Measurements from ENCODE around the gene GSTM2.
A peak's percentile ranks its signal among the peaks of the same experiment; 100 is the strongest.

Gene GSTM2

GRCh38 chr1:109631513-109632505 is 36.0 kb upstream of the GSTM2 start:
- Histone ChIP-seq H3K9me3 (ENCODE audit: control insufficient read depth, insufficient read depth, low read depth, low read length) (no peaks in the 10 kb centered on the region), H3K4me3 (ENCODE audit: low read depth, low read length) (no peak overlapping the region), H3K4me1 (ENCODE audit: control insufficient read depth, insufficient read depth, low read length) (no peaks in the 10 kb centered on the region), H3K27ac (ENCODE audit: extremely low read depth, low read depth, low read length) (no peak overlapping the region), H3K36me3 (ENCODE audit: control insufficient read depth in 2 of 2, insufficient read depth in 1 of 2, low read length in 2 of 2) (peaks cover 4 to 52% of the 10 kb centered on the region in 2 experiments; a peak in 2 of 3 replicates)
- POLR2A ChIA-PET, result interaction anchor here (1.3 to 4.2 kb wide), 2 partner anchors 8 to 83 kb away, joined by 4 to 25 read pairs; partner anchors contain the start of gene GNAI3
- CTCF ChIA-PET, result interaction anchor here (0.9 to 5.8 kb wide), 12 partner anchors 8 to 142 kb away, joined by 3 to 63 read pairs (median 4); partner anchors contain the start of gene GNAI3
- TF ChIP-seq ZNF600 (tag by site-specific recombination; IDR thresholded peaks at IDR 0.05) (peak; percentile 36; the same call in 1 of the 2 replicates), EGR2 (tag by site-specific recombination; IDR thresholded peaks at IDR 0.05; ENCODE audit: low read depth) (peak; percentile 63), ZNF221 (tag by site-specific recombination; IDR thresholded peaks at IDR 0.05; ENCODE audit: borderline replicate concordance) (no peak), SP7 (tag by site-specific recombination; IDR thresholded peaks at IDR 0.05) (no peak), ZFHX2 (tag by site-specific recombination; conservative IDR thresholded peaks at IDR 0.05) (peak; percentile 49; the same call in 1 of the 2 replicates)

- Histone ChIP-seq H3K36me3 (ENCODE audit: control insufficient read depth in 2 of 2, insufficient read depth in 1 of 2, low read length in 2 of 2) (peaks cover 2 to 42% of the 10 kb centered on the region in 2 experiments; a peak in 2 of 3 replicates), H3K9me3 (ENCODE audit: control insufficient read depth, insufficient read depth, low read depth, low read length) (no peaks in the 10 kb centered on the region), H3K4me3 (ENCODE audit: low read depth, low read length) (no peak overlapping the region), H3K27ac (ENCODE audit: extremely low read depth, low read depth, low read length) (no peak overlapping the region), H3K4me1 (ENCODE audit: control insufficient read depth, insufficient read depth, low read length) (no peaks in the 10 kb centered on the region)
- CTCF ChIA-PET, result interaction anchor here (0.5 to 5.8 kb wide), 3 partner anchors 57 to 141 kb away, joined by 3 to 63 read pairs (median 3); no protein-coding TSS in a partner anchor
- POLR2A ChIA-PET, result interaction anchor here (1.3 kb wide), 1 partner anchor 9 kb away, joined by 4 read pairs; no protein-coding TSS in a partner anchor
- TF ChIP-seq ZNF404 (tag by site-specific recombination; IDR thresholded peaks at IDR 0.05) (no peak), SP7 (tag by site-specific recombination; IDR thresholded peaks at IDR 0.05) (peak; percentile 70), ZNF660 (tag by site-specific recombination; IDR thresholded peaks at IDR 0.05) (no peak), ZNF394 (tag by site-specific recombination; IDR thresholded peaks at IDR 0.05; ENCODE audit: borderline replicate concordance) (peak; percentile 68; the same call in 1 of the 2 replicates), ZBTB17 (tag by site-specific recombination; IDR thresholded peaks at IDR 0.05) (0 out of 2 replicates have a peak, but pooled peaks have one; percentile 62), OSR2 (tag by site-specific recombination; IDR thresholded peaks at IDR 0.05) (peak; percentile 77), SP2 (tag by site-specific recombination; IDR thresholded peaks at IDR 0.05) (no peak), ZNF433 (tag by site-specific recombination; IDR thresholded peaks at IDR 0.05; ENCODE audit: low read depth) (no peak), ZNF600 (tag by site-specific recombination; IDR thresholded peaks at IDR 0.05) (peak; percentile 69; the same call in 1 of the 2 replicates), WT1 (tag by site-specific recombination; IDR thresholded peaks at IDR 0.05) (peak; percentile 67), ZNF664 (tag by site-specific recombination; IDR thresholded peaks at IDR 0.05) (peak; percentile 23; the same call in 1 of the 2 replicates), ZNF214 (tag by site-specific recombination; IDR thresholded peaks at IDR 0.05; ENCODE audit: borderline replicate concordance) (no peak), ZSCAN30 (tag by site-specific recombination; IDR thresholded peaks at IDR 0.05) (peak; percentile 82), ZNF341 (tag by site-specific recombination; IDR thresholded peaks at IDR 0.05; ENCODE audit: low read depth) (peak; percentile 66), ZXDB (tag by site-specific recombination; IDR thresholded peaks at IDR 0.05) (no peak), ZNF175 (tag by site-specific recombination; IDR thresholded peaks at IDR 0.05) (no peak), ZNF423 (tag by site-specific recombination; IDR thresholded peaks at IDR 0.05) (peak; percentile 74; the same call in 1 of the 2 replicates), IKZF3 (tag by site-specific recombination; IDR thresholded peaks at IDR 0.05) (peak; percentile 47; the same call in 1 of the 2 replicates), GLIS1 (tag by site-specific recombination; IDR thresholded peaks at IDR 0.05) (peak; percentile 36; the same call in 1 of the 2 replicates)
- TF ChIP-seq, protein P1, sequence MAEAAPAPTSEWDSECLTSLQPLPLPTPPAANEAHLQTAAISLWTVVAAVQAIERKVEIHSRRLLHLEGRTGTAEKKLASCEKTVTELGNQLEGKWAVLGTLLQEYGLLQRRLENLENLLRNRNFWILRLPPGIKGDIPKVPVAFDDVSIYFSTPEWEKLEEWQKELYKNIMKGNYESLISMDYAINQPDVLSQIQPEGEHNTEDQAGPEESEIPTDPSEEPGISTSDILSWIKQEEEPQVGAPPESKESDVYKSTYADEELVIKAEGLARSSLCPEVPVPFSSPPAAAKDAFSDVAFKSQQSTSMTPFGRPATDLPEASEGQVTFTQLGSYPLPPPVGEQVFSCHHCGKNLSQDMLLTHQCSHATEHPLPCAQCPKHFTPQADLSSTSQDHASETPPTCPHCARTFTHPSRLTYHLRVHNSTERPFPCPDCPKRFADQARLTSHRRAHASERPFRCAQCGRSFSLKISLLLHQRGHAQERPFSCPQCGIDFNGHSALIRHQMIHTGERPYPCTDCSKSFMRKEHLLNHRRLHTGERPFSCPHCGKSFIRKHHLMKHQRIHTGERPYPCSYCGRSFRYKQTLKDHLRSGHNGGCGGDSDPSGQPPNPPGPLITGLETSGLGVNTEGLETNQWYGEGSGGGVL (tag by site-specific recombination; IDR thresholded peaks at IDR 0.05), result peak; percentile 62; the same call in 1 of the 2 replicates
- TF ChIP-seq, protein P2, sequence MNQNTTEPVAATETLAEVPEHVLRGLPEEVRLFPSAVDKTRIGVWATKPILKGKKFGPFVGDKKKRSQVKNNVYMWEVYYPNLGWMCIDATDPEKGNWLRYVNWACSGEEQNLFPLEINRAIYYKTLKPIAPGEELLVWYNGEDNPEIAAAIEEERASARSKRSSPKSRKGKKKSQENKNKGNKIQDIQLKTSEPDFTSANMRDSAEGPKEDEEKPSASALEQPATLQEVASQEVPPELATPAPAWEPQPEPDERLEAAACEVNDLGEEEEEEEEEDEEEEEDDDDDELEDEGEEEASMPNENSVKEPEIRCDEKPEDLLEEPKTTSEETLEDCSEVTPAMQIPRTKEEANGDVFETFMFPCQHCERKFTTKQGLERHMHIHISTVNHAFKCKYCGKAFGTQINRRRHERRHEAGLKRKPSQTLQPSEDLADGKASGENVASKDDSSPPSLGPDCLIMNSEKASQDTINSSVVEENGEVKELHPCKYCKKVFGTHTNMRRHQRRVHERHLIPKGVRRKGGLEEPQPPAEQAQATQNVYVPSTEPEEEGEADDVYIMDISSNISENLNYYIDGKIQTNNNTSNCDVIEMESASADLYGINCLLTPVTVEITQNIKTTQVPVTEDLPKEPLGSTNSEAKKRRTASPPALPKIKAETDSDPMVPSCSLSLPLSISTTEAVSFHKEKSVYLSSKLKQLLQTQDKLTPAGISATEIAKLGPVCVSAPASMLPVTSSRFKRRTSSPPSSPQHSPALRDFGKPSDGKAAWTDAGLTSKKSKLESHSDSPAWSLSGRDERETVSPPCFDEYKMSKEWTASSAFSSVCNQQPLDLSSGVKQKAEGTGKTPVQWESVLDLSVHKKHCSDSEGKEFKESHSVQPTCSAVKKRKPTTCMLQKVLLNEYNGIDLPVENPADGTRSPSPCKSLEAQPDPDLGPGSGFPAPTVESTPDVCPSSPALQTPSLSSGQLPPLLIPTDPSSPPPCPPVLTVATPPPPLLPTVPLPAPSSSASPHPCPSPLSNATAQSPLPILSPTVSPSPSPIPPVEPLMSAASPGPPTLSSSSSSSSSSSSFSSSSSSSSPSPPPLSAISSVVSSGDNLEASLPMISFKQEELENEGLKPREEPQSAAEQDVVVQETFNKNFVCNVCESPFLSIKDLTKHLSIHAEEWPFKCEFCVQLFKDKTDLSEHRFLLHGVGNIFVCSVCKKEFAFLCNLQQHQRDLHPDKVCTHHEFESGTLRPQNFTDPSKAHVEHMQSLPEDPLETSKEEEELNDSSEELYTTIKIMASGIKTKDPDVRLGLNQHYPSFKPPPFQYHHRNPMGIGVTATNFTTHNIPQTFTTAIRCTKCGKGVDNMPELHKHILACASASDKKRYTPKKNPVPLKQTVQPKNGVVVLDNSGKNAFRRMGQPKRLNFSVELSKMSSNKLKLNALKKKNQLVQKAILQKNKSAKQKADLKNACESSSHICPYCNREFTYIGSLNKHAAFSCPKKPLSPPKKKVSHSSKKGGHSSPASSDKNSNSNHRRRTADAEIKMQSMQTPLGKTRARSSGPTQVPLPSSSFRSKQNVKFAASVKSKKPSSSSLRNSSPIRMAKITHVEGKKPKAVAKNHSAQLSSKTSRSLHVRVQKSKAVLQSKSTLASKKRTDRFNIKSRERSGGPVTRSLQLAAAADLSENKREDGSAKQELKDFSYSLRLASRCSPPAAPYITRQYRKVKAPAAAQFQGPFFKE (tag by site-specific recombination; IDR thresholded peaks at IDR 0.05; ENCODE audit: borderline replicate concordance), result no peak
Observed at GRCh38 chr1:109632671-109633346, 35.0 kb upstream of the GSTM2 start.

Data from HEK293 (cell line).